Dedifferentiated amniotic fluid mesenchymal stem cell (primary cell): ENCODE data around the gene ZNF43.
"Not testable (repeated sequence)": the region's sequence is repeated elsewhere in the genome, so short reads cannot be mapped to it uniquely, and the experiment has no call there.

Source experiments
- DNase-seq: peaks from one replicate; pipeline ENCODE4 v3.0.0-alpha.2; 2016; ENCODE audit errors: extremely low spot score

Gene ZNF43

GRCh38 chr19:21835810-21836444, at the start of gene ZNF43:
TSS of gene ZNF43 (minus strand) at chr19:21836182. CDS start at chr19:21836038, 144 bp downstream.
- peak; percentile 91 for DNase-seq

GRCh38 chr19:21885516-21885915, 49.5 kb upstream of the ZNF43 start:
- not testable (repeated sequence) for DNase-seq

GRCh38 chr19:21884786-21885185, 48.8 kb upstream of the ZNF43 start:
- DNase-seq: not testable (repeated sequence)

DNA sequence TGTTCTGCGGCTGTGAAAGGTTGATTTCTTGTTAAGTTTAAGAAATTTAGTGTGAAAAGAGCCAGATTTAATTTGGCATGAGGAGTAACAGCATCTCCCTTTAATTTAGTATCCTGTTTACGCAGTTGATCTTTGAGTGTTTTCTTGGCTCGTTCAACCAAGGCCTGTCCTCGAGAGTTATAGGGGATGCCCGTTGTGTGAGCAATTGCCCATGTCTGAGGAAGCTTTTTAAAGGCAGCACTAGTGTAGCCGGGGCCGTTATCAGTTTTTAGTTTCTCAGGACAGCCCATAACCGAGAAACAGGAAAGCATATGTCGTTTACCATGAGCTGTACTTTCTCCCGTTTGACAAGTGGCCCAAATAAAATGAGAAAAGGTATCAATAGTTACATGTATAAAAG, 47.5 kb upstream of the ZNF43 start:
- no peak for DNase-seq

GRCh38 chr19:21880761-21881160, 44.8 kb upstream of the ZNF43 start:
- not testable (repeated sequence) for DNase-seq

DNA sequence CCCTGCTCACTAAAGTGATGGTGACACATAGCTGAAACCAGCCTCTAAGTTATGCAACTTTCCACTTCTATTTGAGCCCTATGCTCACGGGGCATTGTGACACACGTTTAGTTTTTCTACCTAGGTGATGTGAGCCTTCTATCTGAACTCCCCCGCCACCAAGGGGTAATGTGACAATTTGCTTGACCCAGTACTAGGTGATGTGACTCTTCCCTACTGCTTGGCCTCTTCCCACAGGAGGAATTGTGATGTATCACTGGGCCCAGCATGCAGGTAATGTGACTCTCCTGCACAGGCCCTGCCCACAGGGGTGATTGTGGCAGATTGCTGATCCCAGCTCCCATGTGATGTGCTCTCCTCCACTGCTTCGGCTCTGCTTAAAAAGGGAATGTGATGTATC, 42.7 kb upstream of the ZNF43 start:
- no peak for DNase-seq

DNA sequence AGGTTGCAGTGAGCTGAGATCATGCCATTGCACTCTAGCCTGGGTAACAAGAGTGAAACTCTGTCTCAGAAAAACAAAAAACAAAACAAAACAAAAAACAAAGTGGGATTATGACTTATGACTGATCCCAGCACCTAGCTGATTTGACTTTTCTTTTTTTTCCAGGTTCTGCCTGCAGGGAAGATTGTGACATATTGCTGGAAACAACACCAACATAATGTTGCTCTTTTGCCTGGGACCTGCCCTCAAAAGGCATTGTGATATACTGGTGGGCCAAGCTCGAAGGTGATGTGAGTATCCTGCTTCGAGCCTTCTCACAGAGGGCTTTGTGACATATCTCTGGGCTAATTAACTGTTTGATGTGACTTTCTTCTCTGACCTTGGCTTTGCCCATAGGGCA, 42.0 kb upstream of the ZNF43 start:
- DNase-seq: no peak

DNA sequence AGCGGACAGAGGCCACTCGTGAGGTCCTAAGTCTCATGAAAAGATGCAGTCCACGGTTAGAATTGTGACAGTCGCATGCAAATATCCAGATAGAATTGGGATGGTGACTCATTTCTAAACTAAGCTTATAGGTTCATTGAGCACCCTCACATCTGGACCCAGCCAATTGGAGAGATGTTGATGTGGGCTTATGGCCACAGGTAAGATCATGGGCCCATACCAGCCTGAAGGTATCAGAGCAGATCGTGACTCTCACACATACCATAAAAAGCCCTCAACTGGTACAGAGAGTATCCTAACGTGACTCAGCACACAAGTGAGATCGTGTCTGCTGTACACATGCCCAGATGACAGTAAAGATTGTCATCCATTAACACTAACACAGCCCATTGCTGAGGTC, 40.6 kb upstream of the ZNF43 start:
- DNase-seq: not testable (repeated sequence)

DNA sequence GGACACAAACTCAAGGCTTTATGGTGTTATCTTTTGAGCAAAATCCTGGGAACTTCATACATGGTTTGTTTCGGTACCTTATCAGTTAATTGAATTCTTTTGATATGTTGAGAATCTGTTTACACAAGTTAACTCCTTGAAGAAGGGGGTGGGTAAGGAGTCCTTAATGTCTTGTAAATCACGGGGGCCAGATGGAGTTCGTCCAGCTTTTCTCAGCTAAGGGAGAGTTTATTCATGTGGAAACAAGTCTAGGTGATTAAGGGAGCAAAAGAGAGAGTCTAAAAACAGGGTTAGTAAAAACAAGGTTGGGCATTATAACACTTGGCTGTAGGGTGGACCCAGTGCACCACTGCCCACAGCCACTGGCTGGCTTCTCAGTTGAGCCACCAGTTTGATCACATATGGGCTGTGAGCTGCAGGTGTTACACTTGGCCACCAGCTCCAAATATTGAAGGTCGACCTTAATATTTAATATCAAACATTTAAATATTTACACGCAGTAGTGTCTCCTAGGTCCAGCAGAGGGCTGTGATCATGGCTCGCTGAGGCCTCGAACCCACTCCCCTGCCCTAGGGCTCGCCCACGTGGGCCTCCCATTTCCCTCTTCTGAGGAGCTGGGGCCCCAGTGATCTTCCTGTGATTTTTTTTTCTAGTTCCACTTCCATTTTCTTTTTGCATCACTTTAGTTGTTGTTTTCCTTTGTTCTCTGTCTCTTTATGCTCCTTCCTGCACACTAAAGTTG, 21.0 kb upstream of the ZNF43 start:
- DNase-seq: no peak

DNA sequence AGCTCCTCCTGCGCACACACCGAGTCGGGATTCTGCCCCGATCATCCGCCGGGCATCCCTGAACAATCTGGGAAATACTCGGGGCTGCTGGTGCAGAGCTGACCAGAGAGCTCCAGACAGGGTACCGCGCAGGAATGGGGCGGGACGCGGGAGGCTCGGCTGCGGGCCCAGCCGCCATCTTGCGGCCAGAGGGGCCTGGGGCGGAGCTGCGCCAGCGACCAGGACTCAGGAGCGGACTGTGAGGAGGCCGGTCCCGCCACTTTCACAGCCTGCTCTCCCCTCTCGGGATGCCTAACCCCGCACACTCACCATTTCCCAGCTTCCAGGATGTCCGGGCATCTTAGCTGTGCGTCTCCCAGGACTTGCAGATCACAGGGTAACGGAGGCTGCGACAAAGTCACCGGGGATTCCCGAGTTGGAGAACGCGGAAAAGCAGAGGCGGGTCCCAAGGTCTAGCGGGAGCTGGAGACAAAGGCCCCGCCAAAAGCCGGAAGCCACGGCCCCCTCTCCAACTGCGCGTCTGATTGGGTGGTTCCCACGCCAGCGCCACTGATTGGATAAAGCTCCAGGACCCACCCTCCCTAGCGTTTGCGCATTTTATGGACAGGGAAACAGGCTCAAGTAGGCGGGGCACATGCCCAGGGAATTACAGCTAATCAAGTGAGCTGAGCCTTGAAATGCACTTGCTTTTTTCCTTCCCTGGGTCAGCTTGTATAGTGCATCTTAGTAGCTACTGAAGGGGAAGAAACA, 15.8 kb upstream of the ZNF43 start:
- peak; percentile 97 for DNase-seq

DNA sequence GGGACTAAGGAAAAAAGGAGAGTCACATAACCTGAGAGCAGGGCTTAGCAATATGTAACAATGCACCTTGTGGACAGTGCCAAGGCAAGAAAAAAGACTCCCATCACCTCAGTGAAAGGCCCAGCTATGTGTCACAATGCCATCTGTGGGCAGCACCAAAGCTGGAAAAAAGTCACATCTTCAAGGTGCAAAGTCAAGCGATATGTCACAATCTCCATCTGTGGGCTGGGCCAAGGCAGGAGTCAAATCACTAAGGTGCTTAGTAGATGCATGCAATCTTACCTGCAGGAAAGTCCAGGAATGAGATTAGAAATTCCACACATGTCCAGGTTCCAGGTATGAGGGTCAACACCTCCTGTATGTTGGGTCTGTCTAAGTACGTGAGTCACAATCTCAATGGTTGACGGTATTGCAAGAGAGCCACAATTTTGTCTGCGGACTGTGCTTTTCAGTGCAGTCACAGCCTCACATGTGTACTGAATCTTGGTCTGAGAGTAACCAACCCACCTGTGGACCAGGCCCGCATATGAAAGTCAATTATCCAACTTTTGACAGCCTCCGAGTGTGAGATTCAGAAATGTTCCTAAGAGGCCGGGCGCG, 14.8 kb upstream of the ZNF43 start:
- no peak for DNase-seq

DNA sequence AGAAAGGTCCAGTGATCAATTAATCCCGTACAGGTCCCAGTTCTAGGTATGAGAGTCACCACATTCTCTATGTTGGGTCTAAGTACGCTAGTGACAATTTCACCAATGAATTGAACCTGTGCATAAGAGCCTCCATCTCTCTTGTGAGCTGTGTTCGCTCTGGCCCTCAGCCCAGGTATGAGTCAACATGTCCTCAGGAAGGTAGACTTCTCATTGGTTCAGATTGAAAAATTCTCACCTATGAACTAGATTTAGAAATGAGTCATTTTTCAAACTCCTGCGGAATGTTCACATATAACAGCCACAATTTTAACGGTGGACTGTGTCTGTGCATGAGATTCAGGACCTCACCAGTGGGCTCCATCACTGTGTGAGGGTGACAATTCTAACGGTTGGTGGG, 12.7 kb upstream of the ZNF43 start:
- DNase-seq: no peak

DNA sequence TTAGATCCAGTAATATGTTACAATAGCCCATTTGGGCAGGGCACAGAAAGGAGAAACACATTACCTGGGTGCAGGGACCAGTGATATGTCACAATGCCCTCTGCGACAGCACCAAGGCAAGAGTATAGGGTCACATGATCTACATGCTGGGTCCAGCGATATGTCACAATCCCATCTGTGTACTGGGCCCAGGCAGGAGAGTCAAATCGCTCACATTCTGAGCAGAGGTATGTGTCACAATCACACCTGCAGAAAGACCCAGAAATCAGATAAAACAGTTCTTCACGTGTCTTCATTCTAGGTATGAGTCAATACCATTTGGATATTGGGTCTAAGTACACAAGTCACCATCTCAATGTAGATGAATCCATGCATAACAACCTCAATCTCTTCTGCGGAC, 7.1 kb upstream of the ZNF43 start:
- DNase-seq: no peak

DNA sequence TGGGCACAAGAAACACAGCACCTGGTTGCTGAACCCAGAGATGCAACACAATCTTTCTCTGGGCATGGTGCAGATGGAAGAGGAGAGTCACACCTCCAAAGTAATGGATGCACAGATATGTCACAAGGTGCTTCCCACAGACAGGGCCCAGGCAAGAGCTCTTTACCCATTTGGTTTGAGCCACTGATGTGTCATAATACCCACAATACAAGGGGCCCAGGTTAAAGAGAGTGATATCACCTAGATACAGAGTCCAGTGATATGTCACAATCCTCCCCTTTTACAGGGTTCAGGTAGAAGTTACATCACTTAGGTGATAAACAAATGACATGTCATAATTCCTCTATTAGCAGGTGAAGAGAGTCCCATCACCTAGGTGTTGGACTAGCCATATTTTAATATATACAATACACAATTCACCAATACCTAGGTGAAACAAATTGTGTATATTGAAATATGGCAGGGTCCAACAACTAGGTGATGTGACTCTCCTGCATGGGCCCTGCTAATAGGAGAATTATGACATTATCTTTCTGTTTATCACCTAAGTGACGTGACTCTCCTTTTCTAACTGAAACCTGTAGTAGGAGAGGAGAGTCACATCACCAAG, 5.6 kb upstream of the ZNF43 start:
- no peak for DNase-seq

GRCh38 chr19:21841081-21841480, 5.1 kb upstream of the ZNF43 start:
- no peak for DNase-seq

DNA sequence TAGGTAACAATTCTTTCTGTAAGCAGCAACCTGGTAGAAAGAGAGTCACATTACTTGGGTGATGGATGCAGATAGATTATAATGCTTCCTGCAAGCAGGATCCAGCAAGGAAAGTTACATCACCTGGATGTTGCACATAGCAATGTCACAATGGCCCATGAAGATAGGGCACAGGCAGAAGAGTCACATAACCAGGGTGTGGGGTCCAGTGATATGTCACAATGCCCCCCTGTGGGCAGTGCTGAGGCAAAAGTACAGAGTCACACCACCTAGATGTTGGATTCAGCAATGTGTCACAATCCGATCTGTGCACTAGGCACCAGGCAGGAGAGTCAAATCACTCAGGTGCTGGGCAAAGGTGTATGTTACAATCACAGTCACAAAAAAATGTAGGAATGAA, 4.0 kb upstream of the ZNF43 start:
- no peak for DNase-seq

GRCh38 chr19:21838646-21839045, 2.7 kb upstream of the ZNF43 start:
- DNase-seq: no peak

- DNase-seq: no peak
Observed at GRCh38 chr19:21835429-21835809, 563 bp downstream of the ZNF43 start.

DNA sequence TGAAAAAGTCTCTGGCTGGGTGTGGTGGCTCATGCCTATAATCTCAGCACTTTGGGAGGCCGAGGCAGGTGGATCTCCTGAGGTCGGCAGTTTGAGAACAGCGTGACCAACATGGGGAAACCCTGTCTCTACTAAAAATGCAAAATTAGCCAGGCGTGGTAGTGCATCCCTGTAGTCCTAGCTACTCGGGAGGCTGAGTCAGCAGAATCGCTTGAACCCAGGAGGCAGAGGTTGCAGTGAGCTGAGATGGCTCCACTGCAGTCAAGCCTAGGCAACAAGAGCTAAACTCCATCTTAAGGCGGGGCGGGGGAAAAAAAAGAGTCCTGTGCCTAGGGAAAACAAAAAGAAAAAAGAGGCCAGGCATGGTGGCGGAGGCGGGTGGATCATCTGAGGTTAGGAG, 2.2 kb downstream of the ZNF43 start:
- DNase-seq: no peak

- no peak for DNase-seq
Observed at GRCh38 chr19:21824679-21825078, 11.3 kb downstream of the ZNF43 start.

DNA sequence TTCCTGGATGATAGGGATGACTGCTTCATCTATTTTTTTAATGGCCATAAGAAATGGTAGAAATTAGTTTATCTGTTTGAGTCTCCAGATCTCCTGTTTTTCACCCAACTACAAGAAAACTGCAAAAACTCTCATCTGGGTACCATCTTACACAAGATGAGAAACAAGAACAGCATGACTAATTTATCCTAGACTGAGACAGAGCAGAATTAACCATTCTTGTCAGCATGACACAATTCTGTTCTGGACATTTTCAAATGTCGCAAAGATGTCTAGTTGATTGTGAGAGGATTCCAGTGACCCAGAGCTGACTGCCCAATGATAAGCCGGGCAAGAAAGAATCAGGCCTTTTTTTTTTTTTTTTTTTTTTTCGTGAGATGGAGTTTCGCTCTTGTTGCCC, 12.8 kb downstream of the ZNF43 start:
- DNase-seq: no peak

- no peak for DNase-seq
Observed at GRCh38 chr19:21812448-21812847, 23.5 kb downstream of the ZNF43 start.
